ENCODE data around the gene KLHL36. TPM values are rescaled to one million over a fixed set of nuclear protein-coding genes. Genes with fewer than 3 reads are reported as not detected.

The KLHL36 gene
- total RNA-seq, 1 experiment from 2014 or later = 56.1 TPM

GRCh38 chr16:84665359-84665758, 17.0 kb downstream of the KLHL36 start:
- peaks cover 42% of the 10 kb centered on the region for H3K4me1 Mint-ChIP-seq
- CTCF ChIA-PET = interaction anchor here (1.4 to 1.5 kb wide), 2 partner anchors 61 to 154 kb away, joined by 3 to 4 read pairs; no protein-coding TSS in a partner anchor
- H3K4me3 Mint-ChIP-seq = no peak overlapping the region
- peaks cover 28% of the 10 kb centered on the region for H3K36me3 Mint-ChIP-seq
- DNase-seq (ENCODE audit: low spot score) (no peak), ATAC-seq (no peak)
- H3K27ac Mint-ChIP-seq = no peak overlapping the region
- POLR2A ChIA-PET = no interaction called here
- no peak for TF ChIP-seq NFATC4 (CRISPR knock-in tag; IDR thresholded peaks at IDR 0.05)
- TF ChIP-seq ZNF232 (CRISPR knock-in tag; IDR thresholded peaks at IDR 0.05) = no peak
- TF ChIP-seq ZNF512 (CRISPR knock-in tag; IDR thresholded peaks at IDR 0.05; ENCODE audit: borderline replicate concordance) = no peak
- no peak for TF ChIP-seq SP1 (CRISPR knock-in tag; conservative IDR thresholded peaks at IDR 0.05)
- TF ChIP-seq FOXP1 (CRISPR knock-in tag; IDR thresholded peaks at IDR 0.05; ENCODE audit: borderline replicate concordance) = no peak
- no peaks in the 10 kb centered on the region for H3K27me3 Mint-ChIP-seq (ENCODE audit: low read depth)
- H3K9me3 Mint-ChIP-seq = no peaks in the 10 kb centered on the region

GRCh38 chr16:84665843-84666242, 17.5 kb downstream of the KLHL36 start:
- ATAC-seq = no peak
- H3K4me1 Mint-ChIP-seq = peaks cover 42% of the 10 kb centered on the region
- POLR2A ChIA-PET = no interaction called here
- no peak for DNase-seq (ENCODE audit: low spot score)
- TF ChIP-seq ZBTB21 (CRISPR knock-in tag; IDR thresholded peaks at IDR 0.05; ENCODE audit: borderline replicate concordance) = no peak
- TF ChIP-seq ZNF263 (CRISPR knock-in tag; IDR thresholded peaks at IDR 0.05; ENCODE audit: low read depth) = no peak
- TF ChIP-seq ESRRA (CRISPR knock-in tag; IDR thresholded peaks at IDR 0.05; ENCODE audit: borderline replicate concordance) = no peak
- TF ChIP-seq RORB (CRISPR knock-in tag; IDR thresholded peaks at IDR 0.05) = no peak
- TF ChIP-seq ZNF416 (CRISPR knock-in tag; IDR thresholded peaks at IDR 0.05) = no peak
- TF ChIP-seq CREB1 (CRISPR knock-in tag; IDR thresholded peaks at IDR 0.05) = no peak
- no peak for TF ChIP-seq SOX15 (CRISPR knock-in tag; IDR thresholded peaks at IDR 0.05)
- no peak for TF ChIP-seq ATF6 (CRISPR knock-in tag; IDR thresholded peaks at IDR 0.05)
- TF ChIP-seq MYBL2 (CRISPR knock-in tag; IDR thresholded peaks at IDR 0.05) = no peak
- no peak for TF ChIP-seq ZNF232 (CRISPR knock-in tag; IDR thresholded peaks at IDR 0.05)
- no peak for TF ChIP-seq ZNF532 (CRISPR knock-in tag; IDR thresholded peaks at IDR 0.05; ENCODE audit: borderline replicate concordance)
- CTCF ChIA-PET = interaction anchor here (0.6 to 1.5 kb wide), 4 partner anchors 37 to 155 kb away, joined by 3 to 4 read pairs (median 3); no protein-coding TSS in a partner anchor
- no peaks in the 10 kb centered on the region for H3K27me3 Mint-ChIP-seq (ENCODE audit: low read depth)
- peaks cover 25% of the 10 kb centered on the region for H3K36me3 Mint-ChIP-seq
- H3K9me3 Mint-ChIP-seq = no peaks in the 10 kb centered on the region
- H3K4me3 Mint-ChIP-seq = no peak overlapping the region
- H3K27ac Mint-ChIP-seq = no peak overlapping the region
